Gastroesophageal sphincter (tissue), 4 donors: ENCODE measurements around the gene LECT2. TPM values are rescaled to one million over a fixed set of nuclear protein-coding genes. Genes with fewer than 3 reads are reported as not detected.

Experiments
- ATAC-seq: fragments of 150-250 bp; one replicate; pipeline ENCODE4 v1.9.1; 2016; ENCODE audit warnings: mild to moderate bottlenecking, moderate library complexity
- H3K27ac ChIP-seq, 4 donors: fragments of 200-600 bp; sonication (generic) in 3 of 4; 1 replicate in 3 of 4; 2 replicates in 1 of 4; pipeline ENCODE4 v1.5.1; 2016 to 2019
- H3K27me3 ChIP-seq: fragments of 200-600 bp; sonication (generic); one replicate; pipeline ENCODE4 v1.5.1; 2019
- H3K36me3 ChIP-seq, 2 donors: fragments of 200-600 bp; sonication (generic); one replicate each; pipeline ENCODE4 v1.5.1; 2019; ENCODE audit warnings: control low read depth in 1 of 2
- H3K4me1 ChIP-seq, 3 donors: fragments of 200-600 bp; sonication (generic); 1 replicate in 2 of 3; 2 replicates in 1 of 3; pipeline ENCODE4 v1.5.1; 2016 to 2019; ENCODE audit warnings: control low read depth in 2 of 3
- H3K4me3 ChIP-seq, 2 donors: fragments of 200-600 bp; sonication (generic); one replicate each; pipeline ENCODE4 v1.5.1; 2019; ENCODE audit warnings: mild to moderate bottlenecking in 1 of 2, moderate library complexity in 1 of 2
- H3K9me3 ChIP-seq, 3 donors: fragments of 200-600 bp; sonication (generic); one replicate each; pipeline ENCODE4 v1.5.1; 2017 to 2019; ENCODE audit warnings: control low read depth in 2 of 3
- EP300 ChIP-seq: sonication (generic); formaldehyde crosslinking; IDR thresholded peaks from one replicate; pipeline ENCODE4 v1.6.1; 2017; ENCODE audit warnings: antibody characterized with exemption, mild to moderate bottlenecking
- POLR2A ChIP-seq, 2 donors: fragments of 450-650 bp; IDR thresholded peaks; one replicate each; pipeline ENCODE4 v1.6.1; 2017; ENCODE audit warnings: antibody characterized with exemption in 2 of 2, mild to moderate bottlenecking in 2 of 2, moderate library complexity in 1 of 2
- POLR2AphosphoS5 ChIP-seq: sonication (generic); formaldehyde crosslinking; IDR thresholded peaks from one replicate; pipeline ENCODE4 v1.6.1; 2017; ENCODE audit warnings: antibody characterized with exemption
- WGBS, 2 donors: methylation state at CpG; one replicate each; pipeline ENCODE4 v1.1.5; 2018; ENCODE audit warnings: low coverage in 1 of 2; 5-methylcytosine and 5-hydroxymethylcytosine counted together
- total RNA-seq, 4 donors: library from RNA; depleted of rRNA; stranded (reverse); fragments of >200 nt; gene quantifications; one replicate each; pipeline ENCODE4 v1.1.0, GENCODE V29; 2016
- TF ChIP-seq, protein P1 (sequence below), 4 experiments: fragments of 200-600 bp in 2 of 4; fragments of 450-650 bp in 2 of 4; sonication (generic) in 1 of 4; IDR thresholded peaks; one replicate each; pipeline ENCODE4 v1.5.1; 2017 to 2019; ENCODE audit warnings: antibody characterized with exemption in 4 of 4, mild to moderate bottlenecking in 2 of 4, moderate library complexity in 2 of 4

LECT2 gene
- total RNA-seq, 4 donors from 2014 or later = not detected

DNA sequence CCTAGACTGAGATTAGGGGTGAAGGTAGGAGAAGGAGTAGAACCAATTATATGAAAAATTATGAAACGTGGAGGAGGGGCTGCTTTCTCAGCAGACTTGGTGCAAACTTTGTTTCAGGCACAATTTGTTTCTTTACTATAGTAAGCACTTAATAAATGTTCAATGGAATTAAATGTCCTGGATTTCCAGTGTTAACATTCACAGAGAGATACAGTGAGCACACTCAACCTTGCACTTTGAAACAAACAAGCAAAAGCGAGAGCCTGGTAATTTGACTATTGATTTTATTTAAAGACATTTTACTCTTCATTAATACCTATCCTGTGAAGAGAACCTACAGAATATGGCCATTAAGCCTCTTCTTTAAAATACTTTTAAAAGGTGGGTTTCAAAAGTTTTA, 933 bp downstream of the LECT2 start:
- H3K27ac ChIP-seq = no peak overlapping the region
- H3K9me3 ChIP-seq = no peaks in the 10 kb centered on the region
- H3K4me3 ChIP-seq = no peak overlapping the region
- H3K4me1 ChIP-seq = no peaks in the 10 kb centered on the region
- no peak for TF ChIP-seq EP300
- TF ChIP-seq POLR2AphosphoS5 = no peak
- TF ChIP-seq, protein P1, sequence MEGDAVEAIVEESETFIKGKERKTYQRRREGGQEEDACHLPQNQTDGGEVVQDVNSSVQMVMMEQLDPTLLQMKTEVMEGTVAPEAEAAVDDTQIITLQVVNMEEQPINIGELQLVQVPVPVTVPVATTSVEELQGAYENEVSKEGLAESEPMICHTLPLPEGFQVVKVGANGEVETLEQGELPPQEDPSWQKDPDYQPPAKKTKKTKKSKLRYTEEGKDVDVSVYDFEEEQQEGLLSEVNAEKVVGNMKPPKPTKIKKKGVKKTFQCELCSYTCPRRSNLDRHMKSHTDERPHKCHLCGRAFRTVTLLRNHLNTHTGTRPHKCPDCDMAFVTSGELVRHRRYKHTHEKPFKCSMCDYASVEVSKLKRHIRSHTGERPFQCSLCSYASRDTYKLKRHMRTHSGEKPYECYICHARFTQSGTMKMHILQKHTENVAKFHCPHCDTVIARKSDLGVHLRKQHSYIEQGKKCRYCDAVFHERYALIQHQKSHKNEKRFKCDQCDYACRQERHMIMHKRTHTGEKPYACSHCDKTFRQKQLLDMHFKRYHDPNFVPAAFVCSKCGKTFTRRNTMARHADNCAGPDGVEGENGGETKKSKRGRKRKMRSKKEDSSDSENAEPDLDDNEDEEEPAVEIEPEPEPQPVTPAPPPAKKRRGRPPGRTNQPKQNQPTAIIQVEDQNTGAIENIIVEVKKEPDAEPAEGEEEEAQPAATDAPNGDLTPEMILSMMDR (IDR thresholded peaks at IDR 0.05) = no peak
- TF ChIP-seq POLR2A (IDR thresholded peaks at IDR 0.05) = no peak
- no peaks in the 10 kb centered on the region for H3K27me3 ChIP-seq
- no peaks in the 10 kb centered on the region for H3K36me3 ChIP-seq
- no peak for ATAC-seq
- WGBS, 2 donors = 69 to 90% methylated on average over 2 of the region's 2 CpGs

DNA sequence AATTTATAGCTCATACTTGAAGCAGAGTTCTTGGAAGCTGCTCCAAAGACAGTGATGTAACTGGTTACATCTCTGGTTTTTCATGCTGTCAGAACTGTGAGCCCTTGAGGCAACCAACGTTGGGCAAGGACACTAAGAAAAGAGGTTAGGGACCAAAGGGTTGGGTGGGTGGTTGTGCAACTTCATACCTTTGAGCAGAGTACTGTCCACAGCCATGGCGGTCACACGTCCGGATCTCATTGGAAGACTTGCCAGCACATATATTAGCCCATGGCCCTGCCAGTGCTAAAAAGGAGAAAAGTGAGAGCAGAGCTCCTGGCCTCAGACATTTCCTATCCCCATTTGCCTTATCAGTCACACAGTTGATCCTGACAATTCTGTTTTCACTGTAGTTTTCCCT, 2.1 kb downstream of the LECT2 start:
- no peak for ATAC-seq
- Histone ChIP-seq H3K4me1 (no peaks in the 10 kb centered on the region), H3K27me3 (no peaks in the 10 kb centered on the region), H3K4me3 (no peak overlapping the region), H3K9me3 (no peaks in the 10 kb centered on the region), H3K27ac (no peak overlapping the region), H3K36me3 (no peaks in the 10 kb centered on the region)
- TF ChIP-seq POLR2A (IDR thresholded peaks at IDR 0.05) (no peak), POLR2AphosphoS5 (no peak), EP300 (no peak)
- TF ChIP-seq, protein P1 (IDR thresholded peaks at IDR 0.05) = no peak
- 50 to 89% methylated on average over 1 to 4 of the region's 4 CpGs for WGBS, 2 donors

DNA sequence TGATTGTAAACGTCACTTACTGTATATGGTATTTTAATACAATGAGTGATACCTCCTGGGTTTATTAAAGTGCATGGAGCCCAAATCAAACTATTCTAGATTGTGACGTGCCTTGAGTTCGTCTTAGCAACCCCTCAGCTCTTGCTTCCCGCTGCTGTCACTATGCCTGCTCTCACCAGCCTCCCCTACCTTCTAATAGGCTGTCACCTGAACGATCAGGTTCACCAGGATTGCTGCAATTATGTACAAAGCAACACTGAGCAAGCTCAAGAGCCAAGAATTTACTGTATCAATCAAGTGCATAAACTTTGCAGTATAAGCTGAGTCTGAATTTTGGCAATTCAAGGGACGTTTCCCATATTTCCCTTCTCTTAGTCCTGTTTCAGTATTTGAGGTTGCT, 3.0 kb downstream of the LECT2 start:
- Histone ChIP-seq H3K27ac (no peak overlapping the region), H3K4me1 (no peaks in the 10 kb centered on the region), H3K9me3 (no peaks in the 10 kb centered on the region), H3K4me3 (no peak overlapping the region), H3K36me3 (no peaks in the 10 kb centered on the region), H3K27me3 (no peaks in the 10 kb centered on the region)
- TF ChIP-seq, protein P1 (IDR thresholded peaks at IDR 0.05) = no peak
- TF ChIP-seq POLR2AphosphoS5 = no peak
- no peak for TF ChIP-seq EP300
- no peak for TF ChIP-seq POLR2A (IDR thresholded peaks at IDR 0.05)
- no peak for ATAC-seq
- WGBS, 2 donors = 78 to 94% methylated on average over 4 to 6 of the region's 6 CpGs

DNA sequence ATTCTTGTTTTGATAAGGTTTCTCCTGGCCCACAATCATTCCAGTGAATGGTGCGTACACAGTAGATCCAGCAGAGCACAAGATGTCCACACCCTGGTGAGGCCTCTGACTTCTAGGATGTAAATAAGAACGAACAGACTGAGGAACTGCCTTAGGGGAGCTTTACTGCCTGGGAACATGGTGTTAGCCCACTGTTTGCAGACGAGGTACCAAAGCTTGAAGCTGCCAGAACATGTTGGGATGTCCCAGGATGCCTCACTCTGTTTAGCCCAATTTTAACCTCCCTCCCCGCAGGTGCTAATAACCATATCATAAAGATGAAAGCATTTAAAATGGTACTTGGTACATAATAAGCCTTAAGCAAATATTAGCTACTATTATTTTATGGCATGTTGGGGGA, 3.5 kb downstream of the LECT2 start:
- H3K9me3 ChIP-seq = no peaks in the 10 kb centered on the region
- H3K4me3 ChIP-seq = no peak overlapping the region
- TF ChIP-seq EP300 (no peak), POLR2AphosphoS5 (no peak), POLR2A (IDR thresholded peaks at IDR 0.05) (no peak)
- TF ChIP-seq, protein P1 (IDR thresholded peaks at IDR 0.05) = no peak
- no peak for ATAC-seq
- WGBS, 2 donors = 76% methylated on average over 4 of the region's 4 CpGs; no CpG with 5 or more reads in 1 of the 2 donors
- H3K27ac ChIP-seq = no peak overlapping the region
- H3K27me3 ChIP-seq = no peaks in the 10 kb centered on the region
- no peaks in the 10 kb centered on the region for H3K36me3 ChIP-seq
- no peaks in the 10 kb centered on the region for H3K4me1 ChIP-seq

DNA sequence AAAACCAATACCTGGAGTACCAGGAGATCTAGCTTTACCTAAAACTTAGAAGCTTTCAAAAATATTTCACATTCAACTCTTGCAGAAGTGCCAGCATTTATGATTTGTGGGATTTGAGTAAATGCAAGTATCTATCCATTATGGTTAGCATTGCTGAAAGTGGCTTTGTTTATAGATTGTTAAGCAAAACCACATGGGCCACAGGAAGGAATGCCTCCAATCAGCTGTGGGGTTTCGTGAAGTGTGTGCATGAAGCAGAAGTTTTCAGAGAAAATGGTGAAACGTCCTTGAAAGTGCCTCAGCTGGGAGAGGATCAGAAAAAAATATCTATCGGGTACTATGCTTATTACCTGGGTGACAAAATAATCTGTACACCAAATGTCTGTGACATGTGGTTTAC, 4.2 kb downstream of the LECT2 start:
- Histone ChIP-seq H3K4me1 (no peaks in the 10 kb centered on the region), H3K27ac (no peak overlapping the region), H3K9me3 (no peaks in the 10 kb centered on the region), H3K36me3 (no peaks in the 10 kb centered on the region), H3K27me3 (no peaks in the 10 kb centered on the region), H3K4me3 (no peak overlapping the region)
- no peak for ATAC-seq
- 65 to 68% methylated on average over 3 of the region's 3 CpGs for WGBS, 2 donors
- no peak for TF ChIP-seq EP300
- TF ChIP-seq POLR2A (IDR thresholded peaks at IDR 0.05) = no peak
- TF ChIP-seq POLR2AphosphoS5 = no peak
- TF ChIP-seq, protein P1 (IDR thresholded peaks at IDR 0.05) = no peak
